CD4-positive, alpha-beta T cell treated with Interferon gamma for 1 hour (primary cell): ENCODE measurements around the gene AK2.
"Not testable (repeated sequence)": the region's sequence is repeated elsewhere in the genome, so short reads cannot be mapped to it uniquely, and the experiment has no call there.

ENCODE experiments used
- DNase-seq: peaks from one replicate; pipeline ENCODE4 v3.0.0-alpha.2; 2020

The AK2 gene

GRCh38 chr1:32997381-32997891 is 39.2 kb downstream of the AK2 start:
- DNase-seq, result no peak

- not testable (repeated sequence) for DNase-seq
These were observed 43.4 kb downstream of the AK2 start for GRCh38 chr1:32993324-32993636.

- DNase-seq, result peak; percentile 87
These were observed 44.0 kb downstream of the AK2 start for GRCh38 chr1:32992489-32993323.

- DNase-seq, result no peak
These were observed 44.7 kb downstream of the AK2 start for GRCh38 chr1:32991819-32992488.

- DNase-seq, result no peak
These were observed 45.3 kb downstream of the AK2 start for GRCh38 chr1:32991386-32991785.

GRCh38 chr1:32990887-32991286 is 45.8 kb downstream of the AK2 start:
- no peak for DNase-seq

- DNase-seq, result peak; percentile 80
These were observed 47.3 kb downstream of the AK2 start for GRCh38 chr1:32989160-32990050.

- DNase-seq, result no peak
These were observed 48.0 kb downstream of the AK2 start for GRCh38 chr1:32988665-32989064.

- no peak for DNase-seq
These were observed 51.5 kb downstream of the AK2 start for GRCh38 chr1:32985226-32985625.

GRCh38 chr1:32984455-32985171 is 52.1 kb downstream of the AK2 start:
- DNase-seq, result peak; percentile 56

- DNase-seq, result no peak
These were observed 52.6 kb downstream of the AK2 start for GRCh38 chr1:32984090-32984454.

GRCh38 chr1:32983020-32983419 is 53.7 kb downstream of the AK2 start:
- DNase-seq, result no peak

GRCh38 chr1:32981003-32981901 is 55.4 kb downstream of the AK2 start:
- peak; percentile 81 for DNase-seq

- no peak for DNase-seq
These were observed 56.6 kb downstream of the AK2 start for GRCh38 chr1:32980080-32980479.

- DNase-seq, result no peak
These were observed 57.8 kb downstream of the AK2 start for GRCh38 chr1:32978854-32979253.

- no peak for DNase-seq
These were observed 59.1 kb downstream of the AK2 start for GRCh38 chr1:32977546-32978087.

- not testable (repeated sequence) for DNase-seq
These were observed 61.6 kb downstream of the AK2 start for GRCh38 chr1:32975055-32975454.

- not testable (repeated sequence) for DNase-seq
These were observed 63.2 kb downstream of the AK2 start for GRCh38 chr1:32973458-32973857.

GRCh38 chr1:32972814-32973428 is 63.8 kb downstream of the AK2 start:
- no peak for DNase-seq

GRCh38 chr1:32971576-32971975 is 65.1 kb downstream of the AK2 start:
- DNase-seq, result no peak

GRCh38 chr1:32971156-32971555 is 65.5 kb downstream of the AK2 start:
- no peak for DNase-seq
